Stimulated activated CD8-positive, alpha-beta memory T cell treated with anti-CD3 and anti-CD28 coated beads, Interleukin-2, amount 100 ng/mL, for 48 hours (primary cell): Measurements from ENCODE around the gene MTO1.
"Not testable (repeated sequence)": the region's sequence is repeated elsewhere in the genome, so short reads cannot be mapped to it uniquely, and the experiment has no call there.

ENCODE experiments used
- DNase-seq, 2 donors: peaks; one replicate each; pipeline ENCODE4 v3.0.0-alpha.2; 2020; ENCODE audit warnings: low read depth in 2 of 2

MTO1 gene, protein sequence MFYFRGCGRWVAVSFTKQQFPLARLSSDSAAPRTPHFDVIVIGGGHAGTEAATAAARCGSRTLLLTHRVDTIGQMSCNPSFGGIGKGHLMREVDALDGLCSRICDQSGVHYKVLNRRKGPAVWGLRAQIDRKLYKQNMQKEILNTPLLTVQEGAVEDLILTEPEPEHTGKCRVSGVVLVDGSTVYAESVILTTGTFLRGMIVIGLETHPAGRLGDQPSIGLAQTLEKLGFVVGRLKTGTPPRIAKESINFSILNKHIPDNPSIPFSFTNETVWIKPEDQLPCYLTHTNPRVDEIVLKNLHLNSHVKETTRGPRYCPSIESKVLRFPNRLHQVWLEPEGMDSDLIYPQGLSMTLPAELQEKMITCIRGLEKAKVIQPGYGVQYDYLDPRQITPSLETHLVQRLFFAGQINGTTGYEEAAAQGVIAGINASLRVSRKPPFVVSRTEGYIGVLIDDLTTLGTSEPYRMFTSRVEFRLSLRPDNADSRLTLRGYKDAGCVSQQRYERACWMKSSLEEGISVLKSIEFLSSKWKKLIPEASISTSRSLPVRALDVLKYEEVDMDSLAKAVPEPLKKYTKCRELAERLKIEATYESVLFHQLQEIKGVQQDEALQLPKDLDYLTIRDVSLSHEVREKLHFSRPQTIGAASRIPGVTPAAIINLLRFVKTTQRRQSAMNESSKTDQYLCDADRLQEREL

DNA sequence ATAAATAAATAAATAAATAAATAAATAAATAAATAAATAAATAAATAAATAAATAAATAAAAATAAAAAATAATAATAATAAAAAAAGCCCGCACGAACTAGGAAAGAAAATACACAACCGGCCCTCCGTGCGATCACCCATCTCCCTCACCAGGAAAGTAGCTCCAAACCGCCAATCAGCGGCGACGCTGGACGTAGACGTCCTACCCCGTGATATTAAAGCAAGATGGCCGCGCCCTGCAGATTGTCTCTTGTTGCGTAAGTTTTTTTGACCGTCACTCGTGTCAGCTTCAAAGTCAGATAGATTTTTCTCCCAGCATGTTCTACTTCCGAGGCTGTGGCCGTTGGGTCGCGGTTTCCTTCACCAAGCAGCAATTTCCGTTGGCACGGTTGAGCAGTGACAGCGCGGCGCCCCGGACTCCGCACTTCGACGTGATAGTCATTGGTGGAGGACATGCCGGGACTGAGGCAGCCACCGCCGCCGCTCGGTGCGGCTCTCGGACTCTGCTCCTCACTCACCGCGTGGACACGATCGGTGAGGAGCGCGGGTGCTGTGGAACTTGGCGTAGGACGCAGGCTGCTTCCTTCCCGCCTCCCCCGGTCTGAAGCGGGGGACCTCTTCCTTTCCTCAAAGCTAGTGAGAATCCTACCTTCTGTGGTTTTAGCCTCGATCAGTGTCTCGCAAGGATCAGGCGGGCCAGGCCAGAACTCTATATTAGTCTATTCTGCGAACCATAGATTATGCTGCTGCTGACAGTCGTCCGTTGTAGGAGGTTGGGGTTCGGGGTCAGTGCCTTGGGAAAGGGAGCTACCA, at the start of gene MTO1:
Gene MTO1, plus strand, starts transcription at position 201 of the 814 bp plus-strand sequence. Its CDS starts 118 bp downstream, at position 319.
- peak; percentile 63 to 77 for DNase-seq

DNA sequence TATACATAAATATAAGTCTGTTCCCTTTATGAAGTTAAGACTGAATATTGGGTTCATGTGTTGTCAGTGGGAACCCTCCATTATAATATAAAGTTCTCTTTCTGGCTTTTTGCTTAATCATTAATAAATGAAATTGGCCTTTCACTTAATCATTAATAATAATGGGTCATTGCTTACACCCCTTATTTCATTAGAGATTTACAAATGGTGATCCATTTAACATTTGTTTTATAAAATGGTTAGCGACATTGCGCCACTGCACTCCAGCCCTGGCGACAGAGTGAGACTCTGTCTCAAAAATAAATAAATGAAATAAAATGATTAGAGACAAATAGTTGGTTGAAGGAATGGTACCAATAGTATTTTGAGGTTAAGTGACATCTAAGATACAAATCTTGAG, 48.4 kb upstream of the MTO1 start:
- no peak for DNase-seq

DNA sequence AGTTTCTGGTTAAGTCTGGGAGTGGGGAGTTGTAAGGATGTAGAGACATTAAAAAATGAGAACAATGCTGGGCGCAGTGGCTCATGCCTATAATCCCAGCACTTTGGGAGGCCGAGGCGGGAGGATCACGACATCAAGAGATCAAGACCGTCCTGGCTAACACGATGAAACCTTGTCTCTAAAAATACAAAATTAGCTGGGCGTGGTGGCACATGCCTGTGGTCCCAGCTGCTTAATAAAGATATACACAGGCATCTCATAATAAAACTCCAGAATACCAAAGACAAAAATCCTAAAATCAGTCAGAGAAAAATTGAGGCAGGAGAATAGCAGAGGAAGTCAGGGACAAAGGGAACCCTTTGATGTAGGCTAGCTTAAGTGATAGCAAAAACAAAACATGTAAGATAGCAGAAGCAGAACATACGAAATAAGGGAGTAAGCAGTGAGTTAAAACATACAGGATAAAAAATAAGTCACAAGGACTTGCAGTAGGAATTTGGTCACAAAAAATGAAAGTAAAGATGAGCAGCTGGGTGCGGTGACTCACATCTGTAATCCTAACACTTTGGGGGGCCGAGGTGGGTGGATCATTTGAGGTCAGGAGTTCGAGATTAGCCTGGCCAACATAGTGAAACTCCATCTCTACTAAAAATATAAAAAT, 43.3 kb upstream of the MTO1 start:
- no peak for DNase-seq

DNA sequence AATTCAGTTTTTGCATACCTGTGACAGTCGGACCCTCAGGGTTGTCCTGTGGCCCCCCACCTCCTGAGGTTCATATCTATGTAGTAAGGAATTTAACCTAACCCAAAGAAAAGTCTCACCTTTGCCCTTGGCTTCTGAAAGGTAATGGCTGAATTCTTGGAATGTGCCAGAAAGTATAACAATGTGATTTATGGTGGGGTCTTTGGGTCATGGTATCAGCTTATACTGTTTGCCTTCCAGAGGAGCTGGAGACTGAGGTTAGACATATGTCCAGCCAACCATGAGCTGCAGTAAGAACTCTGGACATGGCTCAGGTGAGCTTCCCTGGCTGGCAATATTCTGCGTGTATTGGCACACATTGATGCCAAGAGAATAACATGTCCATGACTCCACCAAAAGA, 40.0 kb upstream of the MTO1 start:
- no peak for DNase-seq

DNA sequence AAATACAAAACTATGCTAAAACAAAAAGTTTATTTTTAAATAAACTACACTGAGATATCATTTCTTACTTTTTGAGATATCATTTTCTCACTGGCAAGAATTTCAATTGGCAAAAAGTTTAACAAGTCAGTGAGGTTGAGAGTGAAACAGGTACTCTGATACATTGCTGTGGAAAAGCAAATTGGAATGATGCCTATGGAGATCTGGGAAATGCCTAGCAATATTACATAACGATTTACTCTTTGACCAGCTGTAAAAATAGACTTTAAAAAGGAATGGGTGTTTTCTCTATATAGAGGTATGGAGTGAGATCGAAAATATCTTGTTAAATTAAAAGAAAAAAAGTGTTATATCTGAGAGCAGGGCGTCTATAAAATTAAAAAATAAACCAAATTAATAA, 26.3 kb upstream of the MTO1 start:
- DNase-seq: no peak

DNA sequence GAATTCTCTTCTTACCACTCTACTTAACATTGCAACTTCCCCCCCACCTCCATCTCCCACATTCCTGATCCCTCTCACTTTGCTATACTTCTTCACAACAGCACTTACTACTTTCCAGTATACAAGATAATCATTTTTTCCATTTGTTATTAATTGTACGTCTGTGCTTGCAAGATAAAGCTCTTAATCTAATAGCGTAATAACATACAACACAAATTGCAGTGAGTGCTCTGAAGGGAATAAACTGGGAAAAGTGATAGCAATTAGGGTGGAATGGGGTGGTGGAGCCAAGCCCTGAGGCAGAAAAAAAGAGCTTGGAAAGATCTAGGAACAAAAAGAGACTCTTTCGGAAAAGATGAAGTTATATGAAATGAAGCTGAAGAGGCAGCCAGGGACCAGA, 18.0 kb upstream of the MTO1 start:
- no peak for DNase-seq

DNA sequence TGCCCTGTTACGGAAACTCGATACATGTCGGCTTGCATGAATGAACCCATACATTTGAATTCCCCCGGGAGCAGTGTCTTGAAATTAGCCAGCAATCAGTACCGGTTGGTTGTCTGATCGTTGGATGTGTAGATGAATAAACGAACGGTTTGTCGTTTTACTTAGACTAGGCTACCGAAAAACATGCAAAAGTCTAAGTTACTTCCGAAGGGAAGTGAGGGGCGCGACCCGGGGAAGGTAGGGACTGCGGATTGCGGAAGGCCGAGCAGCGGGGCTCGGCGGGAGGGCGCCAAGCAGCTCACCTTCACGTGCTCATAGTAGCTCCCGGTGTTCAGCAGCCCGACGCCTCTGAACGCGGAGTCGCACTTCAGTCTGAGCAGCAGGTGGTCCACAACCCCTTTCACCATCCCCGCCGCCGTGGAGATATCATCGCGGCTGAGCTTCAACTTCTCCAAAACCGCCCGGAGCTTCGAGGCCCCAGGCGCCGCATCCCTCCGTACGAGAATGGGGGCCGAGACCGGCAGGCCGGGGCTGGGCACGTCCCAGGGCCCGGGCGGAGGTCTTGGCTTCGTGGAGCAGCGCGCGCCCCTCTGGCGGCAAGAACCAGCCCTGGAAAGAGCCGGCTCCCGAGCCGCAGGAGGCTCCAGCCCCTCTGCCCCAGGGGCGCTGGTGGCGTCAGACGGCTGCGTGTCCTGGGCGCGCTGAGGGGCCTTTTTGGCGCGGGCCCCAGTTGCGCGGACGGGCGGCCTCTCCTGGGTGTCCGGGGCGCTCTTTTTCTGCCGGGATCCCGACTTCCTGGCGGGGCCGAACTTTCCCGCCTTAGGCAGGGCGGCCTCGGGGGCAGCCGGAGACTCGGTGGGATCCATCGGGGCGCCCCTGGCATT, 10.1 kb upstream of the MTO1 start:
- peak; percentile 27 to 30 for DNase-seq

DNA sequence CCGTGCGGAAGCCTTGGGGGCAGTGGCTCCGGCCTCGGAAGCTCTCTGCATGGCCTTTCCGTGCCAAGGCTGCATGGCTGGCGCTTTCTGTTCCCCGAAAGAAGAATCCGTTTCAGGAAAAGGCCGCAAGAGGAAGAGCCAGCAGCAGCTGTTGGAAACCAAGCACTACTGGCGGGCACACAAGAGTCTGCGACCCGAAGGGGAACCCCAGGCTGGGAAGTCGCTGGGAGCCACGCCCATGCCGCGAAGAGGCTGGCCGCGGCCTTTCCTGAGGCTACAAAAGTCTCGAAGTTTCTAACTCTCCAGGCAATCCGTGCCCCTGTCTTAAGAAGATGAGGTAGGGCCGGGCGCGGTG, 9.5 kb upstream of the MTO1 start, which contains the start of gene CGAS:
Gene CGAS, minus strand, starts transcription at position 191 of the 355 bp plus-strand sequence. Its CDS starts 116 bp downstream, at position 75.
- peak; percentile 75 to 76 for DNase-seq

DNA sequence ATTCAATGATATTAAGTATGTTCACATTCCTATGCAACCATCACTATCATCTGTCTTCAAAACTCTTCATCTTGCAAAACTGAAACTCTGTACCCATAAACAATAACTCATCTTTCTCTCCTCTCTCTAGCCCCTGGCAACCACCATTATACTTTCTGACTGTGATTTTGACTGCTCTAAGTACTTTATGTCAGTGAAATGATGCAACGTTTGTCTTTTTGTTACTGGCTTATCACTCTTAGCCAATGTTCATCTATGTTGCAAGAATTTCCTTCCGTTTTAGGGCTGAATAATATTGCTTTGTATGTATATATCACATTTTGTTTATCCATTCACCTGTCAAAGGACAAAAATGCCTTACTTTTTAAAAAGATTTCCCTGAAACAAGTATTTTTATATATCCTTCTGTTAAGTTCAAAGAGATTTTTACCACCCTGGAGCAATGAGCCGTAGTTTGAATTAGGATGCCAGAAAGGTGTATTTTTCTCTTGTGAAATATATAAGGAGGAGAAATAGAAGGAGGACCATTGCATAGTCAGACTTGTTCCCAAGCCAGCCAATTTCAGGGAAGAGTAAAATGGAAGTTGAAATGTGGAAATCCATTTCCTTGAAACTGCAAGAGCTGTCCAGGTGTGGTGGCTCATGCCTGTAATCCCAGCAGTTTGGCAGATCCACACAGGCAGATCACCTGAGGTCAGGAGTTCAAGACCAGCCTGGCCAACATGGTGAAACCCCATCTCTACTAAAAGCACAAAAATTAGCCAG, 5.5 kb upstream of the MTO1 start:
- DNase-seq: no peak

DNA sequence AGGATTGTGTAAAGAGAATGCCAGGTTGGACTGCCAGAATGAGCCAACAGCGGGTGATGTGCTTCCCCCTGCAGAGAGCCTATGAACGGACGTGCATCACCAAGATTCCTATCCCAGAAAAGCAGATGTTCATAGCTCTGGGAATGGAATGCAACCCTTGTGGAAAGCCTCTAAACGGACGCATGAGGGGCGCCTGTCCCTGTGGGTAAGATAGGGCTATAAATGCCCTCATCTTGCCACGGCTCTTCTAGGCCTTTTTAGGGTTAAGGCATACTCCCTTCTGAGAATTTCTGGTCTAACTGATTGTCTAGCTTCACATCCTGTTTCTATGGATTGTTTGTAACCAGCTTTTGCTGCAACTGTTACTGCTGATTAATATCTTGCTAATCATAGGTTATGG, 2.1 kb upstream of the MTO1 start:
- not testable (repeated sequence) for DNase-seq

DNA sequence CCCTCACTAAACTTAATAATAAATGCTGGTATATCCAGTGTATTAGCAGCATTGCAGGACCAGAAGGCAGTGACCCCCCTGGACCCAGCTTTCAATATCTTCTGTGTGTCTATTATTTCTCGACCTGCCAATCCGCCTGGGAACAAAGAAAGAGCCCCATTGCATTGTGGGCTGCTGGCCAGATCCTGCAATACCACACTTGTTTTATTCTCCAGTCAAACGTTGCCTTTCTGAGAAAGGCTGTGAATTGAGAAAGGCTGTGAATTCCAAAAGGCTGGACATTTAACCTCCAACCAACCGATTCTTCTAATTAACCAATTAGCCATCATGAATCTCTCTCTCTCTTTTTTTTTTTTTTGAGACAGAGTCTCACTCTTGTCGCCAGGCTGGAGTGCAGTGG, 1.5 kb upstream of the MTO1 start:
- DNase-seq: no peak

DNA sequence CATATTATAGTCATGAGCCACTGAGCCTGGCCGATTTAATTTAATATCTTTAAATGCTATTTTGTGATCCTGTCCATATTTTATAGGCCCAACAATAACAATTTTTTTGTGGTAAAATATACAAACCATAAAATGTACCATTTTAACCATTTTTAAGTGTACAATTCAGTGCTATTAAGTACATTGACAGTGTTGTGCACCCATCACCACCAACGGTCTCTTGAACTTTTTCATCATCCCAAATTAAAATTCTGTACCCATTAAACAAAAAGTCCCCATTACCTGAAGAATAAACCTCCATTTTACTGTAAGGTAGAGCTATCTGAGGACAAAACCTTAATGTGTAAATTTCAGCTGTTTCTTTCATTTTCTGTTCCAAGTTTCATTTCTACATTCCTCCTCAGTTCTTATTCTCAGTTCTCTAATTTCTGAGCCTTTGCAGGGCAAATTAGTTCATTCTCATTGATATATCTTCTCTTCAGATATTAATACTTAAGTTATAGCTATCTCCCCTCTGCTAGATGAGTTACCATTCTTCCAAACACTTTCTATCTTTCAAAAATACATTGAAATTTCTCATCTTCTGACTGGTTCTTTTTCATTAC, 10.3 kb downstream of the MTO1 start:
- DNase-seq: no peak

DNA sequence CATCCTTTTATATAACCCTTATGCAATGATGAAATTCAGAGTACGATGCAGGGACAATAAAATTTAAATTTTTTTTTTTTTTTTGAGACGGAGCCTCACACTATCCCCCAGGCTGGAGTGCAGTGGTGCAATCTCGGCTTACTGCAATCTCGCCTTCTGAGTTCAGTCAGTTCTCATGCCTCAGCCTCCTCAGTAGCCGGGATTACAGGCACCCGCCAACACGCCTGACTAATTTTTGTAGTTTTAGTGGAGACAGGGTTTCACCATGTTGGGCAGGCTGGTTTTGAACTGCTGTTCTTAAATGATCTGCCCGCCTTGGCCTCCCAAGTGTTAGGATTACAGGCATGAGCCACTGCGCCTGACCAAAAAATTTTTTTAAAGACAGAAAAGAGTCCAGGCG, 15.2 kb downstream of the MTO1 start:
- DNase-seq: no peak

DNA sequence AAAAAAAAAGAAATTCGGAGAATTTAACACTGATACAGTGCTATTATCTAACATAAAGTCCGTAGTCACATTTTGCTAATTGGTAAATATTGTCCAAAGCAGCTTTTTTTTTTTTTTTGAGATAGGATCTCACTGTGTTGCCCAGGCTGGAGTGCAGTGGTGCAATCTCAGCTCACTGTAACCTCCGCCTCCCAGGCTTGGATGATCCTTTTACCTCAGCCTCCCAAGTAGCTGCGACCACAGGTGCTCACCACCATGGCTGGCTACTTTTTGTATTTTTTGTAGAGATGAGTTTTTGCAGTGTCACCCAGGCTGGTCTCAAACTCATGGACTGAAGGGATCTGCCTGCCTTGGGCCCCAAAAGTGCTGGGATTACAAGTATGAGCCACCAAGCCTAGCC, 15.9 kb downstream of the MTO1 start:
- DNase-seq: no peak

DNA sequence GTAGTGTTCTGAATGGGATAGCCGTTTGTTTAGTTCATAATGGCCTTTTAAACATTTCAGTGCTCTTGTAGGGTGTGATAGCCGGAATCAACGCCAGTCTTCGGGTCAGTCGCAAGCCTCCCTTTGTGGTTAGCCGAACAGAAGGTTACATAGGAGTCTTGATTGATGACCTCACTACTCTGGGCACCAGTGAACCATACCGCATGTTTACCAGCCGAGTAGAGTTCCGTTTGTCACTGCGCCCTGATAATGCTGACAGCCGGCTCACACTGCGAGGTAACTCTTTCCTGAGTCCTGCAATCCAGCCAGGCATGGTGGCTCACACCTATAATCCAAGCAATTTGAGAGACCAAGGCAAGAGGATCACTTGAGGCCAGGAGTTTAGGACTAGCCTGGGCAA, 20.4 kb downstream of the MTO1 start:
- DNase-seq: no peak

DNA sequence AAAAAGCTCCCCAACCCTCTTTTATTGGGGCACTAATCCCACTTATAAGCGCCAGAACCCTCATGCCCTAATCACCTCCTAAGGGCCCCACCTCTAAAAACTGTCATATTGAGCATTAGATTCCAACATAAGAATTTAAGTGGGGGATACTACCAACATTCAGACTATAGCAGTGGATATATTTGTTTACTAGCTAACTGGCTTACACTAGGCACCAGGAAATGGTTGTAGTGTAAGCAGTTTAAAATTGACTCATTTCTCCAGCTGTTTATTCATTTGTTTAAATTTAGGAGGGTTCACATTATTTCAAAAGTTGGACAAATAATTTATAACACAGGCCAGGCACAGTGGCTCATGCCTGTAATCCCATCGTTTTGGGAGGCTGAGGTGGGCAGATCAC, 22.9 kb downstream of the MTO1 start:
- no peak for DNase-seq

DNA sequence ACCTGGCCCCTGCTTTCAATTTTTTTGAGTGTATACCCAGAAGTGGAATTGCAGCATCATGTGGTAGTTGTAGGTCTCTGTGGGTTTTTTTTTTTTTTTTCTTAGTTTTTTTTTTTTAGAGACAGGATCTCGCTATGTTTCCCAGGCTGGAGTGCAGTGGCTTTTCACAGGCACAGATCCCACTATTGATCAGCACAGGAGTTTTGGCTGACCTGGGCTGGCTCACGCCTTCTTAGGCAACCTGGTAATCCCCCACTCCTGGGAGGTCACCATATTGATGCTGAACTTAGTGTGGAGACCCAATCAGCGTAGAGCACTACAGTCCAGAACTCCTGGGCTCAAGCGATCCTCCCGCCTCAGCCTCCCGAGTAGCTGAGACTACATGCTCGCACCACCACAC, 25.9 kb downstream of the MTO1 start:
- no peak for DNase-seq

DNA sequence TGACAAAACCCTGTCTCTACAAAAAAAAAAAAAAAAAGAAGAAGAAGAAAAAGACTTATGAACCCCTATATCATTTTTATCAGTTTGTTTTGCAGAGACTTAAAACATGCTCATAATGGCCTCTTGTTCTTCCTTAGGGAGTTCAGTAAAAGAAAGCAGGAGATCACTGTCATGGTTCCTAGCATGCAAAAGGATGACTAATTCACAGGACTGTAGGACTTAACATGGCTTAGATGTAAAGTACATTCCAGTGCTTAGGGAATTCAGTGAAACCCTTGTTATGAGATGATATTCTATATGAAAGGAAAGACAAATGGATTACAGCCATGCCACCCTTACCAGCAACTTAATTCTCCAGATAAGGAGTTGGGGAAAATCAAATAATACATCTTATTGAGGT, 29.8 kb downstream of the MTO1 start:
- DNase-seq: no peak

DNA sequence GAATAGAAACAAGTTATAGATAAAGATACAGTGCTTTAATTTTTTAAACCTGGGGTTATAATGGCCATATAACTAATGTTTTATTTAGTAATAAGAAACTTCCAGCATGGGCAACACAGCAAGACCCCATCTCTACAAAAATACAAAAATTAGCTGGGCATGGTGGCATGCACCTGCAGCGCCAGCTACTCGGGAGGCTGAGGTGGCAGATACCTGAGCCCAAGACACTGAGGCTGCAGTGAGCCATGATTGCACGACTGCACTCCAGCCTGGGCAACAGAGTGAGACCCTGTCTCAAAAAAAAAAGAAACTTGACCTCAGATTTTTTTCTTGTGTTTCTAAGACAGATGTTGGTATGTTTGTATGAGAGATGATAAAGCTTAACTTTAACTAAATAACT, 36.4 kb downstream of the MTO1 start:
- DNase-seq: no peak
